Endothelial cell of umbilical vein (primary cell): ENCODE measurements around the gene APEH. TPM values are rescaled to one million over a fixed set of nuclear protein-coding genes. Genes with fewer than 3 reads are reported as not detected.

Experiments used
- BruUV-seq: library from RNA; stranded (reverse); fragments of 400-500 nt; replicated peaks from 2 replicates; lab custom pipeline; 2021; lab: Mats Ljungman, UMichigan
- CTCF ChIA-PET: fragments of 300-600, 350-600 bp; sonication (Branson Sonifier 250); formaldehyde crosslinking; loops from one replicate; lab custom pipeline; 2021; ENCODE audit warnings: antibody characterized with exemption, inconsistent platforms; lab: Charles Lee
- POLR2A ChIA-PET: fragments of 300-600, 350-600 bp; sonication (Branson Sonifier 250); formaldehyde crosslinking; loops from one replicate; lab custom pipeline; 2021; ENCODE audit warnings: antibody characterized with exemption, inconsistent platforms; lab: Charles Lee
- DNase-seq: peaks from one replicate; pipeline ENCODE4 v3.0.0-alpha.2; 2011; ENCODE audit warnings: low read depth, low spot score
- FAIRE-seq: peaks from 2 replicates; lab custom pipeline; 2011; peaks lifted over from hg19 to GRCh38; lab: Jason Lieb, UNC
- H2AFZ ChIP-seq: 2 replicates; pipeline ENCODE4 v1.6.0; 2012; ENCODE audit warnings: low read depth, low read length, control low read depth, inconsistent platforms
- H3K27ac ChIP-seq: 2 replicates; pipeline ENCODE4 v1.5.1; 2011; ENCODE audit warnings: low read depth, mild to moderate bottlenecking, control low read depth, low read length, moderate library complexity; ENCODE audit not compliant: insufficient read depth
- H3K27me3 ChIP-seq, 2 experiments: 2 replicates each; pipeline versions ENCODE4 v1.6.0 to v1.6.1; 2011; ENCODE audit warnings: low read length in 2 of 2, mixed read lengths in 1 of 2; ENCODE audit not compliant: control insufficient read depth in 2 of 2, insufficient read depth in 2 of 2
- H3K36me3 ChIP-seq, 2 experiments: 2 replicates in 1 of 2; 3 replicates in 1 of 2; pipeline ENCODE4 v1.5.1; 2011; ENCODE audit warnings: low read length in 2 of 2, mild to moderate bottlenecking in 1 of 2, moderate library complexity in 1 of 2; ENCODE audit not compliant: control insufficient read depth in 2 of 2, insufficient read depth in 2 of 2; ENCODE audit errors: extremely low read depth in 1 of 2
- H3K4me1 ChIP-seq: 3 replicates; pipeline ENCODE4 v1.5.1; 2011; ENCODE audit warnings: mild to moderate bottlenecking, low read length; ENCODE audit not compliant: control insufficient read depth, insufficient read depth; ENCODE audit errors: extremely low read depth
- H3K4me2 ChIP-seq: 2 replicates; pipeline ENCODE4 v1.6.1; 2011; ENCODE audit warnings: low read length, control low read depth, mixed read lengths; ENCODE audit not compliant: insufficient read depth
- H3K4me3 ChIP-seq, 3 experiments: fragments of 200-600 bp in 1 of 3; sonication (generic), shearing (Covaris generic) in 1 of 3; replicated peaks in 1 of 3; 2 replicates each; pipeline ENCODE4 v1.5.1; 2011 to 2016; ENCODE audit warnings: control low read depth in 3 of 3, low read length in 3 of 3, mild to moderate bottlenecking in 2 of 3, inconsistent platforms in 1 of 3, low read depth in 1 of 3, moderate library complexity in 1 of 3; ENCODE audit not compliant: insufficient read depth in 1 of 3
- H3K79me2 ChIP-seq: 2 replicates; pipeline ENCODE4 v1.6.0; 2012; ENCODE audit warnings: low read length, inconsistent platforms; ENCODE audit not compliant: control insufficient read depth, insufficient read depth
- H3K9ac ChIP-seq: replicated peaks from 2 replicates; pipeline ENCODE3; 2011; ENCODE audit warnings: low read length, control low read depth; ENCODE audit not compliant: insufficient read depth; ENCODE audit errors: extremely low read depth
- H3K9me1 ChIP-seq: replicated peaks from 3 replicates; pipeline ENCODE4 v1.6.0; 2011; ENCODE audit warnings: mild to moderate bottlenecking, low read length; ENCODE audit not compliant: control insufficient read depth, insufficient read depth; ENCODE audit errors: extremely low read depth
- H3K9me3 ChIP-seq: replicated peaks from 2 replicates; pipeline ENCODE4 v1.5.1; 2012; ENCODE audit warnings: low read length, inconsistent platforms; ENCODE audit not compliant: control insufficient read depth, insufficient read depth
- H4K20me1 ChIP-seq: replicated peaks from 2 replicates; pipeline ENCODE3; 2011; ENCODE audit warnings: mild to moderate bottlenecking, low read length; ENCODE audit not compliant: control insufficient read depth, insufficient read depth; ENCODE audit errors: extremely low read depth
- CTCF ChIP-seq, 2 donors: IDR thresholded peaks; 1 replicate in 1 of 2; 2 replicates in 1 of 2; pipeline ENCODE4 v1.5.1; 2011; ENCODE audit warnings: low read length in 2 of 2, mild to moderate bottlenecking in 2 of 2, moderate library complexity in 2 of 2, control low read depth in 1 of 2, inconsistent platforms in 1 of 2, low read depth in 1 of 2; ENCODE audit not compliant: insufficient read depth in 1 of 2; ENCODE audit errors: extremely low read depth in 1 of 2
- EZH2 ChIP-seq: IDR thresholded peaks from 2 replicates; pipeline ENCODE4 v1.6.1; 2012; ENCODE audit warnings: borderline replicate concordance, low read depth, mild to moderate bottlenecking, moderate library complexity, low read length, inconsistent platforms; ENCODE audit not compliant: severe bottlenecking
- FOS ChIP-seq: IDR thresholded peaks from 2 replicates; pipeline ENCODE4 v1.6.1; 2011; ENCODE audit warnings: mild to moderate bottlenecking, low read length, moderate library complexity, borderline replicate concordance; ENCODE audit not compliant: insufficient read depth
- GATA2 ChIP-seq: IDR thresholded peaks from 2 replicates; pipeline ENCODE4 v1.7.0; 2011; ENCODE audit warnings: low read depth, mild to moderate bottlenecking, moderate library complexity, mixed read lengths, low read length; ENCODE audit not compliant: insufficient read length, insufficient read depth
- JUN ChIP-seq: IDR thresholded peaks from 2 replicates; pipeline ENCODE4 v1.6.1; 2011; ENCODE audit warnings: borderline replicate concordance, low read depth; ENCODE audit not compliant: insufficient read length, insufficient read depth
- MAX ChIP-seq: IDR thresholded peaks from 2 replicates; pipeline ENCODE4 v1.6.1; 2011; ENCODE audit not compliant: insufficient read depth, insufficient read length
- MYC ChIP-seq: IDR thresholded peaks from one replicate; pipeline ENCODE4 v1.6.1; 2011; ENCODE audit warnings: mild to moderate bottlenecking, low read depth, low read length
- POLR2A ChIP-seq: IDR thresholded peaks from 2 replicates; pipeline ENCODE4 v1.6.1; 2012; ENCODE audit warnings: low read depth, mild to moderate bottlenecking, control low read depth, low read length
- POLR2AphosphoS5 ChIP-seq: IDR thresholded peaks from 2 replicates; pipeline ENCODE4 v1.6.1; 2012; ENCODE audit warnings: low read depth, mild to moderate bottlenecking, control low read depth, low read length, moderate library complexity; ENCODE audit not compliant: insufficient read depth
- dilution Hi-C: fragments of 300-500 bp; cut with MboI; formaldehyde crosslinking; loops from one replicate; pipeline ENCODE4 v1.15.0; 2019; ENCODE audit warnings: low sequenced_read_pairs; ENCODE audit not compliant: extremely low pct_ligation_motif_present
- intact Hi-C: fragments of 100-400 bp; cut with micrococcal nuclease; formaldehyde crosslinking; loops from one replicate; pipeline ENCODE4 v1.10.0; 2022
- polyA plus RNA-seq, 4 experiments: library from polyadenylated mRNA; depleted of rRNA in 3 of 4; stranded (reverse) in 3 of 4; unstranded in 1 of 4; fragments of >200 nt; gene quantifications; 2 replicates each; pipeline versions ENCODE4 v1.2.1 to v1.2.3, GENCODE V29; 2011 to 2012; ENCODE audit warnings: missing spikeins in 1 of 4
- total RNA-seq: library from RNA; stranded (reverse); gene quantifications from 2 replicates; pipeline ENCODE4 v1.2.3, GENCODE V29; 2021

The APEH gene
- total and polyA plus RNA-seq, 2 donors (not counting 3 experiments of a cell fraction or from before 2014, with no cell fraction given), result 68.2 to 74.3 TPM

GRCh38 chr3:49706456-49707112 lies 32.4 kb downstream of the APEH start:
- CTCF ChIA-PET, result no interaction called here
- Histone ChIP-seq H3K79me2 (no peaks in the 10 kb centered on the region), H3K9me1 (no peaks in the 10 kb centered on the region), H3K27ac (no peak overlapping the region), H4K20me1 (no peaks in the 10 kb centered on the region), H3K9ac (no peak overlapping the region), H2AFZ (no peak overlapping the region), H3K9me3 (no peaks in the 10 kb centered on the region), H3K4me3 (no peak overlapping the region), H3K4me2 (no peak overlapping the region), H3K27me3 (no peaks in the 10 kb centered on the region), H3K4me1 (peaks cover 5% of the 10 kb centered on the region), H3K36me3 (peaks cover 0 to 16% of the 10 kb centered on the region in 2 experiments)
- FAIRE-seq (no peak), DNase-seq (no peak)
- dilution Hi-C loops, result no loop called here
- intact Hi-C loops, result no loop called here
- no TSS peak for BruUV-seq
- TF ChIP-seq MYC (no peak), JUN (no peak), MAX (no peak), FOS (no peak), EZH2 (no peak), CTCF (IDR thresholded peaks at IDR 0.05; ENCODE audit: extremely low read depth in 1 of 2, insufficient read depth in 1 of 2, low read depth in 1 of 2, low read length in 2 of 2) (no peak), GATA2 (no peak), POLR2AphosphoS5 (no peak), POLR2A (no peak)
- POLR2A ChIA-PET, result no interaction called here
